ENCODE results near the gene TAS2R3. TPM values are rescaled to one million over a fixed set of nuclear protein-coding genes. Genes with fewer than 3 reads are reported as not detected.

The TAS2R3 gene
- total and polyA plus RNA-seq, 4 donors = 0.47 to 4.1 TPM; not detected in 2

DNA sequence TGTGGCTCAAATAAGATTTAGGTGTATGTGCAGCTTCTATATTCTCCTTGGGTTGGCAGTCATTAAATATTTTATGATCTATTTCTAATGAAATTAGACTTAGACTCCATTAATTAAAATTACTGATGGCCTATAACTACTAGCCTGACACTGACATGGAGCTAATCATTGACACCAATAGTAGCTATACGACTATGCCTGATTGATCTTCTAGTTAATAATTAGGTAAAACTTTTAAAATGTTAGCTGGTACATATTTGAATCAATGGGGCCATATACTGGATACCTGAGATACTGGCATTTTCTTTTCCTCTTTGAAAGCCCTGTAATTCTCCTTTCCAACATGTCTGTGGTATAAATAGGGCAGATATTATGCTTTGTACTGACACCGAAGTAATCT is 41.4 kb upstream of the TAS2R3 start (continued):
- TF ChIP-seq FOXA2 (IDR thresholded peaks at IDR 0.05) = no peak
- no peak for TF ChIP-seq HNF4A (conservative IDR thresholded peaks at IDR 0.05)
- TF ChIP-seq REST (IDR thresholded peaks at IDR 0.05) = no peak
- TF ChIP-seq YY1 (IDR thresholded peaks at IDR 0.05) = no peak
- TF ChIP-seq, protein P1, sequence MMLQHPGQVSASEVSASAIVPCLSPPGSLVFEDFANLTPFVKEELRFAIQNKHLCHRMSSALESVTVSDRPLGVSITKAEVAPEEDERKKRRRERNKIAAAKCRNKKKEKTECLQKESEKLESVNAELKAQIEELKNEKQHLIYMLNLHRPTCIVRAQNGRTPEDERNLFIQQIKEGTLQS (IDR thresholded peaks at IDR 0.05) = no peak
- TF ChIP-seq, protein P2, sequence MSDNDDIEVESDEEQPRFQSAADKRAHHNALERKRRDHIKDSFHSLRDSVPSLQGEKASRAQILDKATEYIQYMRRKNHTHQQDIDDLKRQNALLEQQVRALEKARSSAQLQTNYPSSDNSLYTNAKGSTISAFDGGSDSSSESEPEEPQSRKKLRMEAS (IDR thresholded peaks at IDR 0.05) = no peak

DNA sequence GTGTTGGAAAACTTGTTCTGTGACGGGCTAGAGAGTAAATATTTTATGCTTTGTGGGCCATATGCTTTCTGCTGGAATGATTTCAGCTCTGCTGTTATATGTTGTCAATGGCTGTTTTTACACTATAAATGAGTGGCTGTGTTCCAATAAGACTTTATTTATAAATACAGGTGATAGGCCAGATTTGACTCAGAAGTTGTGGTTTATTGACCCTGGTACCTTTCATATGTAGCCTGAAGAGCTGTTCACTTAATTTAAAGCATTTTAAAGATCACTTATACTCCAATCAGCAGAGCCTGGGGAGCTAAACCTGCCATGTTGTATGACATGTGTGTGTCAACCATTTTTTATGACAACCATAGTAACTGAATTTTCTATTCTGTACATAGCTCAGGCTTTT is 34.9 kb upstream of the TAS2R3 start:
- 91% methylated on average over 1 of the region's 1 CpG for WGBS
- Histone ChIP-seq H3K36me3 (ENCODE audit: control insufficient read depth in 4 of 4, insufficient read depth in 3 of 4, low read depth in 1 of 4, low read length in 3 of 4) (no peaks in the 10 kb centered on the region), H3K9me3 (ENCODE audit: control insufficient read depth in 4 of 4, low read length in 3 of 4) (no peaks in the 10 kb centered on the region), H3K27me3 (ENCODE audit: control insufficient read depth in 4 of 4, insufficient read depth in 4 of 4, low read length in 3 of 4) (no peaks in the 10 kb centered on the region), H3K27ac (ENCODE audit: low read depth in 1 of 2, low read length in 2 of 2) (no peak overlapping the region), H3K9ac (ENCODE audit: low read depth in 1 of 2, low read length in 2 of 2) (no peak overlapping the region), H3K4me3 (ENCODE audit: low read depth in 1 of 3, low read length in 3 of 3) (no peak overlapping the region), H3K4me1 (ENCODE audit: control insufficient read depth in 4 of 4, insufficient read depth in 4 of 4, low read length in 3 of 4) (no peaks in the 10 kb centered on the region)
- DNase-seq (ENCODE audit: low spot score) = no peak
- no peak for TF ChIP-seq ZBTB33 (IDR thresholded peaks at IDR 0.05)

DNA sequence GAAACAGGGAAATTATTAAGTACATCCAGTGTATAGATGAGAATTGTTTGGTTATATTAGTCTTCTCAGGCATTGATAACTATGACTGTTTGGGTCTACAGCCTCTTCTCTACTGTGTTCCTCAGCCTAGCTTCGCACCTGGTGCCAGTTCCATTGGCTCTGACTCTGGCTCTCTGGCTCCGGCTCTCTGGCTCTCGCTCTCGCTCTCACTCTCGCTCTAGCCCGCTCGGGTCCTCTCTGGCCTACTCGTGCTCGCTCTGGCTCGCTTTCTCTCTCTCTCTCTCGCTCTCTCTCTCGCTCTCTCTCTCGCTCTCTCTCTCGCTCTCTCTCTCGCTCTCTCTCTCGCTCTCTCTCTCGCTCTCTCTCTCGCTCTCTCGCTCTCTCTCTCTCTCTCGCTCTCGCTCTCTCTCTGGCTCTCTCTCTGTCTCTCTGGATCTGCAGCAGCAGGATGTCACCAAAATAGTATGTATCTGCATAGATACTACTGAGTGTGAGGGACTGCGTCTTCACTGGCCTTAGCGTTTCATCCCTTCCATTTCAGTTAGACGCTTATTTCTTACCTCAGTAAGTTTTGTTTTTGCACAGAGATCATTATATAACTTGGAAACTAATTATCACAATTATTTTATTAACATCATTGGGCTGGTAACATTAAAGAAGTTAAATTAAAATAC is 32.3 kb upstream of the TAS2R3 start:
- Histone ChIP-seq H3K4me3 (ENCODE audit: low read depth in 1 of 3, low read length in 3 of 3) (no peak overlapping the region), H3K27me3 (ENCODE audit: control insufficient read depth in 4 of 4, insufficient read depth in 4 of 4, low read length in 3 of 4) (no peaks in the 10 kb centered on the region)
- 83% methylated on average over 21 of the region's 24 CpGs for WGBS

More for the DNA sequence above, 32.3 kb upstream of the TAS2R3 start:
- Histone ChIP-seq H3K9ac (ENCODE audit: low read depth in 1 of 2, low read length in 2 of 2) (no peak overlapping the region), H3K36me3 (ENCODE audit: control insufficient read depth in 4 of 4, insufficient read depth in 3 of 4, low read depth in 1 of 4, low read length in 3 of 4) (no peaks in the 10 kb centered on the region), H3K9me3 (ENCODE audit: control insufficient read depth in 4 of 4, low read length in 3 of 4) (no peaks in the 10 kb centered on the region), H3K4me1 (ENCODE audit: control insufficient read depth in 4 of 4, insufficient read depth in 4 of 4, low read length in 3 of 4) (no peaks in the 10 kb centered on the region), H3K27ac (ENCODE audit: low read depth in 1 of 2, low read length in 2 of 2) (no peak overlapping the region)
- no peak for TF ChIP-seq TAF1 (conservative IDR thresholded peaks at IDR 0.05)
- TF ChIP-seq, protein P1 (IDR thresholded peaks at IDR 0.05) = no peak
- no peak for TF ChIP-seq JUND (IDR thresholded peaks at IDR 0.05)
- no peak for TF ChIP-seq ZBTB33 (IDR thresholded peaks at IDR 0.05)
- TF ChIP-seq EGR1 (IDR thresholded peaks at IDR 0.05; ENCODE audit: low read depth in 2 of 2) = no peak
- no peak for TF ChIP-seq REST (IDR thresholded peaks at IDR 0.05)
- DNase-seq (ENCODE audit: low spot score) = no peak
